22Rv1 (cell line): ENCODE measurements around the gene VIPR2.

ENCODE experiments used
- ZFX ChIP-seq: fragments of 450-650 bp; IDR thresholded peaks from 2 replicates; pipeline ENCODE4 v1.6.1; 2017; ENCODE audit warnings: antibody characterized with exemption, borderline replicate concordance
- TF ChIP-seq, protein P1 (sequence below): fragments of 450-650 bp; IDR thresholded peaks from 2 replicates; pipeline ENCODE4 v1.5.1; 2017; ENCODE audit warnings: mild to moderate bottlenecking

DNA sequence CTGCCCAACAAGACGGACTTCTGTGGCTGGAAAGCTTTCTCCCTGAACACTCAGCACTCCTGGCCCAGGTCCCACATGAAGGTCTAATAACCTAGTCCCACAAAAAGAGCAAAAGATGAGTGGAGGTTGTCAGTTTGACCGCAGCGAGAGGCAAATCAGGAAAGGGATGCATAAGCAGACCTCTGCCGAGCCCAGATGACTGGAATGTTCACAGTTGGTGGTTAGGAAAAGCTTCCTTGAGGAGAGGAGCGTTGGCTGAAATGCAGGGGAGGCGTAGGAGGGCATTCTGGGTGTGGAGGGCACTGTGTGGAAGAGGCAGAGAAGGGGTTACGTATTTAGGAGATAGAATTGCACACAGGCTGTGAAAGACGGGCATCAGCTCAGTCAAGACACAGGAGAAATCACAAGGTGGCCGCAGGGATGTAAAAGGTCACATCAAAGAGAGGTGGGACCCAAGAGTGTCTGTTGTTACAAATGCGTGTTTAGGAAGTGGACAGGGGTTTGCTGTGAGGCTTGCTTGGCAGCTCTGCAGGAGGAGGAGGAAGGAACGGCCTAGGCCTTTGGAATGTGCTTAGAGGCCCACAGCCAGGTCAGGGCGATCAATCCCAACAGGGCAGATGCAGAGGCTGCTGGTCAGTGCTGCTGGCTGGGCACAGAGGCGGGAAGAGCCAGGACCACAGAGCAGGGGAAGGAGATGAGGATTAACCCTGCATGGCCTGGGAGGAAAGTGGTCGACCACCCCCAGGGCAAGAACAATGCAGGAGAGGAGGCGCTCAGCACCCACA is 133.5 kb downstream of the VIPR2 start:
- TF ChIP-seq, protein P1, sequence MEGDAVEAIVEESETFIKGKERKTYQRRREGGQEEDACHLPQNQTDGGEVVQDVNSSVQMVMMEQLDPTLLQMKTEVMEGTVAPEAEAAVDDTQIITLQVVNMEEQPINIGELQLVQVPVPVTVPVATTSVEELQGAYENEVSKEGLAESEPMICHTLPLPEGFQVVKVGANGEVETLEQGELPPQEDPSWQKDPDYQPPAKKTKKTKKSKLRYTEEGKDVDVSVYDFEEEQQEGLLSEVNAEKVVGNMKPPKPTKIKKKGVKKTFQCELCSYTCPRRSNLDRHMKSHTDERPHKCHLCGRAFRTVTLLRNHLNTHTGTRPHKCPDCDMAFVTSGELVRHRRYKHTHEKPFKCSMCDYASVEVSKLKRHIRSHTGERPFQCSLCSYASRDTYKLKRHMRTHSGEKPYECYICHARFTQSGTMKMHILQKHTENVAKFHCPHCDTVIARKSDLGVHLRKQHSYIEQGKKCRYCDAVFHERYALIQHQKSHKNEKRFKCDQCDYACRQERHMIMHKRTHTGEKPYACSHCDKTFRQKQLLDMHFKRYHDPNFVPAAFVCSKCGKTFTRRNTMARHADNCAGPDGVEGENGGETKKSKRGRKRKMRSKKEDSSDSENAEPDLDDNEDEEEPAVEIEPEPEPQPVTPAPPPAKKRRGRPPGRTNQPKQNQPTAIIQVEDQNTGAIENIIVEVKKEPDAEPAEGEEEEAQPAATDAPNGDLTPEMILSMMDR: no peak
- no peak for TF ChIP-seq ZFX
